Lower leg skin (tissue), 3 donors: ENCODE data around the gene TSPO.

Source experiments
- CTCF ChIP-seq, 3 donors: fragments of 450-650 bp; IDR thresholded peaks; one replicate each; pipeline ENCODE4 v1.5.1; 2016; ENCODE audit warnings: antibody characterized with exemption in 3 of 3, mild to moderate bottlenecking in 3 of 3, moderate library complexity in 2 of 3
- POLR2A ChIP-seq, 2 donors: fragments of 450-650 bp; IDR thresholded peaks; one replicate each; pipeline ENCODE4 v1.6.1; 2016 to 2017; ENCODE audit warnings: antibody characterized with exemption in 2 of 2, mild to moderate bottlenecking in 1 of 2, moderate library complexity in 1 of 2

GRCh38 chr22:43206509-43207161 is 55.3 kb downstream of the TSPO start:
- TF ChIP-seq POLR2A (IDR thresholded peaks at IDR 0.05), result no peak
- TF ChIP-seq CTCF (IDR thresholded peaks at IDR 0.05), result no peak
